GM18873 (cell line): ENCODE measurements around the gene NPAS1.

Source experiments
- ATAC-seq: cut with Tn5 transposase; IDR thresholded peaks from one replicate; pipeline ENCODE4 v1.9.1; 2021; ENCODE audit warnings: mild to moderate bottlenecking, moderate library complexity, moderate number of reproducible peaks; ENCODE audit not compliant: unreplicated experiment, low FRiP score

NPAS1 gene

DNA sequence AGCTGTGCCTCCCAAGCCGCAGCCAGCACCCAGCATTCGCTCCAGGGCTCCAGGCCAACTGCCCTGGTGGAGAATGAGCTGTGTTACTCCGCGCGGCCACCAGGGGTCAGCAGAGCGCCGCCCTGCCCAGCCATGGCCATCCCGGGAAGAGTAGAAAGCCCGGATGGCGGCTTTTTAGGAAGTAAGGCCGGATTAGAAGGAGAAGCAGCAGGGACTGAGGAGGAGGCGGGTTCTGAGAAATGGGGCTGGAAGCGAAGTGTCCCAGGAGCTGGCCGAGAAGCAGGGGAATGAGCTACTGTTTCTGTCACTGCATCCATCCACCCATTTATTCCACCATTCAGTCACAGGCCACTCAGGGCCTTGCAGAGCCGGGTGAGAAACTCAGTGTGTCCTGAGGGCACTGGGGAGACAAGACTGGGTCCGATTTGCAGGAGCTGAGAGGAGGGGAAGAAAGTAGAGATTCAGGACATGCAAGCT is 6.6 kb upstream of the NPAS1 start:
- ATAC-seq: no peak

DNA sequence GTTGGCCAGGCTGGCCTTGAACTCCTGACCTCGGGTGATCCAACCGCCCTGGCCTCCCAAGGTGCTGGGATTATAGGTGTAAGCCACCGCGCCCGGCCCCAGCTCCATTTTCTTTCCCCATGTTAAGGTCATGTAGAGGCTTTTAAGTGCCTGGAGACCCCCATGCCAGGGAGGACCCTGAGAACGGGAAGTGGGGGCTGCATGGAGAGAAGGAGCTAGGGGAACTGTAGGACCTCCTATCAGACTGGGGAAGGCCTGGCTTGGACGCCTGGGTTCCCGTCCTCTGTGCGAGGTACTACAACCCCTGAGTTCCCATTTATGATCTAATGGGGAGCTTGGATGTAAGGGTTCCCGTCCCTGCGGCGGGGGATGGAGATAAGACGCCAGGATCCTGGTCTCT is 714 bp upstream of the NPAS1 start:
- ATAC-seq: no peak

DNA sequence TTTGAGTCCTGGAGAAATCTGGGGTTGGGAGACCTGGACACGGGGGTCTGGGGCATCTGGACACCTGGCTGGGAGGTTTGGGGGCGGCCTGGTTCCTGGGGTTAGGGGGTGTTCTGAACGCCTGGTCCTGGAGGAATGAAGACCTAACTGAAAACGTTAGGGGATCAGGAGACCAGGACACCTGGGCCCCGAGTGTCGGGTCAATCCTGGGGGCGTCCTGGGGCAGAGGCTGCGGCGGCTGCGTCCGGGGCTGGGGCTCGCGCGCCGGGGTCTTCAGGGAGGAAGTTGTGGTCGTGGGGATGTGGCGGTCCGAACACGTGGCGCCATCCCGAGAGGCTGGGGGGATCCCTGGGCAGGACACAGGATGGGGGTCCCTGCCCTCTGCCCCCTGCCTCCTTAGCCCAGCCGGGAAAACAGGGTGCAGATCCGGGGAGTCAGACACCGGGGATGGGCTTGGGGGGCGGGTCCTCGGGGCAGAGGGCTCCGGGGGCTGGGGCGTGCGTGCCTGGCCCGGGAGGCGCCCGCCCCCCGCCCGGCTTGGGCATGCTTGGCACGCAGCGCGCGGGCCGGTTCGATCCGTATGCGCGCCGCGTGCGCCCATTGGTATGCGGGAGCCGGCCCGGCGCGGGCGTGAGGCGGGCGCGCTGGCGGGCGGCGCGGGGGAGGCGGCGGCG is 632 bp downstream of the NPAS1 start:
- ATAC-seq: no peak

DNA sequence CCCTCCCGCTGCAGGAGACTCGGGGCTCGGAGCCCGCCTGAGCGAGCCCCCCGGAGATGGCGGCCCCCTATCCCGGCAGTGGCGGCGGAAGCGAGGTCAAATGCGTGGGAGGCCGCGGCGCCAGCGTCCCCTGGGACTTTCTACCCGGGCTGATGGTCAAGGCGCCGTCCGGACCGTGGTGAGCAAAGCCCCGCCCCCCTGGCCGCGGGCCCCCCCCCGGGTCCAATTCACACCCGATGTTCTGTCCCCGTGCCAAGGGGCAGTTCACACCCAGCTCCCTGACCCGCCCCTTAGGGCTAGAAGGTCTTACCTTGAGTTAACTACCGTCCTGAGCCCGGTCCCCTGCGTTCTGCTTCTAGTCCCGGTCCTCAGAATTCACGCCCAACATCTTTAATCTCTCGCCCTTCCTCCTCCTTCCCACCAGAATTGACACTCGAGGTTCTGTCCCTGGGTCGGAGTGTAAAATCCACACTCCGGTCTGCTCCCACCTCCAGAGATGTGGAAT is 1.4 kb downstream of the NPAS1 start:
- no peak for ATAC-seq

DNA sequence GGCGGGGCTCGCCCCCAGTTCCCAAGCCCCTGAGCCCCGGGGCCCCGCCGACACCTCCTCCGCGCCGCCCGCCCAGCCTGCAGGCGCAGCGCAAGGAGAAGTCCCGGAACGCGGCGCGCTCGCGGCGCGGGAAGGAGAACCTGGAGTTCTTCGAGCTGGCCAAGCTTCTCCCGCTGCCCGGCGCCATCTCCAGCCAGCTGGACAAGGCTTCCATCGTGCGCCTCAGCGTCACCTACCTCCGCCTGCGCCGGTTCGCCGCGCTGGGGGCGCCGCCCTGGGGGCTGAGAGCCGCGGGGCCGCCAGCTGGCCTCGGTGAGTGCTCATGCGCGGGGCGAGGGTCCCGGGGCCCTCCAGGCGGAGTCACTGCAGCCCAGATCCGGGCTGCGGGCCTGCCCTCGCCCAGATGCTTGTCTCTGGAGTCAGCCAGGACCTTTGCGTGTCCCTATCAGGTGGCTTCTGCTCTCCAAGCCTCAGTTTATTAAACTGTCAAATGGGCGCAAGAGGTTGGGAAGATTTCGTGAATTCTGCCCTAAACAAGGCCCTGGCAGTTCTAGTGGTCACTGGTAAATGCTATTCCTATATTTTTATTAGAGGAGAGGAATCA is 2.0 kb downstream of the NPAS1 start:
- ATAC-seq: no peak

DNA sequence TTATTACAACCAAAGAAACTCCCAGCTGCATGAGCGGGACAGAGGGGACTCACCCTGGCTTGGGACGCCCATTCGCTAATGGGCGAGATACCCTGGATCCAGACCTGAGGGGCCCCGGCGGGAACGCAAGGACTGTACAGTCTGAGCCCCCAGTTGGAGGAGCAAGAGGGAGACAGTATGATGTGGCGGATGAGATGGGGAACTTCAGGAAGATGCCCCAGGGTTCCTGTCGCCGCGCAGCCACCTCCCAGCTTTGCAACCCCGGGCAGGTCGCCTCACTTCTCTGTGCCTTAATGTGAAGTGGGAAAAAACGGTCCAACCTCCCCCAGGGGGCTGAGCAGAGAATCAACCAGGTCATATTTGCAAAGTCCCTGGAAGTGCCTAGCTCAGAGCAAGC is 2.5 kb downstream of the NPAS1 start:
- no peak for ATAC-seq

DNA sequence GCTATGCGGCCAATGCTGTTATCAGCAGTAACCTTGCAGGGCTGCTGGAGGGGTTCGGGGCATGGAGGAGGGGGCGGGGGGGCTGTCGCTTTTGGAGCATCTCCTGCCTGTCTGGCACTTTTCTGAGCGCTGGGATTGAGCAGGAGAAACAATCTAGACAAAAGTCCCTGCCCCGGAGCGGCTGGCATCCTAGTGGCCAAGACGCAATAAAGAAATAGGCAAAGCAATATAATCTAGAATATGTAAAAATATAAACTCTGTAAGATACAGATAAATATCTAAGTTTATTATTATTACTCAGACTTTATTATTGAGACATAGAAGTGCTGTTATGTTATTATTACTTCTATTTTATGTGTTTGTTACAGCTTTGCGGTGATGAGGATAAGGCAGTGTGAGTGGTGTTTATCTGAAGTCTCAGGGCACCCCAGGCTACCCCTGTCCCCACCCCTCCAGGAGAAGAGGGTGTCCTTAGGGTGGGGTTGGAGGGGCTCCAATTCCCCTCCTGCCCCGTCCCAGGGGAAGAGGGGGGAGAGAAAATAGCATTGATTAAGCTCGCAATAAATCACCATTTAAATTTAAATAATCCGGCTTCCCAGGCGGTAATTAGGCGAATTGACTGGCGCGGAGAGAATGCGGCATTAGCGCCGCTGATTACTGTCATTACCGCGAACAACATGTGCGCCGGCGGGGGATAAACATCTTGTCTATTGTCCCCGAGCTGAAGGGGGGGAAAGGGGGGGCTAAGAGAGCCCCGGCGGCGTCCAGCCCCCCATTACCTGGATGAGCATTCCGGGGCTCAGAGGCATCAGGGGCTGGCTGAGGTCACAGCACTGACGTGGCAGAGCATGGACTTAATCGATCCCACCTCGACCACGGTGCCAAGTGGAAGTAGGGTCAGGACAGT is 3.2 kb downstream of the NPAS1 start:
- ATAC-seq: no peak

DNA sequence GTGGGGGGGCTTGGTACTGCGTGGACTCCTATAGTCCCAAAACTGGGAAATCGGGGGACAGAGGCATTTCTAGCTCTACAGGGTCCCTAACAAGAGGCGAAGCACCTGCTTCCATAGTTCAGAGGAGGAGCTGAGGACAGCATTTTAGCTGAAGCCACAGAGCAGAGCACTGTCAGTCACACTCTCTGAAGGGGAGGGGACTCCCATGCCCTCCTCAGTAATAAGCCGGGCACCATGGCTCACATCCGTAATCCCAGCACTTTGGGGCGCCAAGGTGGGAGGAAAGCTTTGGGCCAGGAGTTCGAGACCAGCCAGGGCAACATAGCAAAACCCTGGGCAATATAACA is 3.8 kb downstream of the NPAS1 start:
- ATAC-seq: no peak

DNA sequence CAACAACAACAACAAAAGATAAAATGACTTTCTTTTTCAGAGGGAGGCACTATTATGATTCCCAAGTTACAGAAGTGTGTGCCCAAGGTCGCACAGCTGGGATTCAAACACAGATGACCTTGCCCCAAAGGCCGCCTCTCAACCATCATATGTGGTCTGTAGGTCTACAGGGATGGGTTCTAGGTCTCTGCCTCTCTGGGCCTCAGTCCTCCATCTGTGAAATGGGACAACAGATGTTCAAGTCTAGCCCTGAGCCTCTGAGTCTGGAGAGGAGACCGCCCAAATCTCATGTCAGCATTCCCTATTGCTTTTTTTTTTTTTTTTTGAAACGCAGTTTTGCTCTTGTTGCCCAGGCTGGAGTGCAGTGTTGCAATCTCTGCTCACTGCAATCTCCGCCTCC is 4.9 kb downstream of the NPAS1 start:
- no peak for ATAC-seq

DNA sequence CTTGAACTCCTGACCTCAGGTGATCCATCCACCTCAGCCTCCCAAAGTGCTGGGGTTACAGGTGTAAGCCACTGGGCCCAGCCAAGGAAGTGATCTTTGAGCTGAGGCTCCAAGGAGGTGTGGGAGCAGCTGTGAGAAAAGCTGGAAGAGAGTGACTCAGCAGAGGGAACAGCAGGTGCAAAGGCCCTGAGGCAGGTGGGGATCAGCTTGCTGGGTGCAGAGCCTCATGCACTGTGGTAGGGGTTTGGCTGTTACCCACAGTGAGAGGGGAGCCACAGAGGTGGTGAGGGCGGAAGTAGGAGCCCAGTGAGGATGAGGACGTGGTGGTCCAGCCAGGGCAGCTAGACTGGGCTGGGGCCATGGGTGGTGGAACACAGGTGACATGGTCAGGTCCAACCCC is 6.5 kb downstream of the NPAS1 start:
- ATAC-seq: no peak

DNA sequence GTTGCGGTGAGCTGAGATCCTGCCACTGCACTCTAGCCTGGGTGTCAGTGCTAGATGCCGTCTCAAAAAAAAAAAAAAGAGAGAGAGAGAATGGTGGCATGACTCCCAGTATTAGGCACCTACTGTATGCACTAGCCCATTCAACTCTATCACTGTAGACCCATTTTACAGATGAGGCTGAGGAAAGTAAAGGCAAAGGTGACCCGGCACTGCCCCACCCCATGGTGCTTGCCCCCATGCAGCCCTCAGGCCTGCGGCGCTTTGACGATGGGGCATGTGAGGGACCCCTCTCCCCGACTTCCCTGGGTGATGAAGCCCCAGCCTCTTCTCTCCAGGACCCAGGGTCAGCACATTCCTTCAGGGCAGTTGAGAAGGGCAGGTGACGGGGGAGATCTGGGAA is 7.3 kb downstream of the NPAS1 start:
- ATAC-seq: no peak

DNA sequence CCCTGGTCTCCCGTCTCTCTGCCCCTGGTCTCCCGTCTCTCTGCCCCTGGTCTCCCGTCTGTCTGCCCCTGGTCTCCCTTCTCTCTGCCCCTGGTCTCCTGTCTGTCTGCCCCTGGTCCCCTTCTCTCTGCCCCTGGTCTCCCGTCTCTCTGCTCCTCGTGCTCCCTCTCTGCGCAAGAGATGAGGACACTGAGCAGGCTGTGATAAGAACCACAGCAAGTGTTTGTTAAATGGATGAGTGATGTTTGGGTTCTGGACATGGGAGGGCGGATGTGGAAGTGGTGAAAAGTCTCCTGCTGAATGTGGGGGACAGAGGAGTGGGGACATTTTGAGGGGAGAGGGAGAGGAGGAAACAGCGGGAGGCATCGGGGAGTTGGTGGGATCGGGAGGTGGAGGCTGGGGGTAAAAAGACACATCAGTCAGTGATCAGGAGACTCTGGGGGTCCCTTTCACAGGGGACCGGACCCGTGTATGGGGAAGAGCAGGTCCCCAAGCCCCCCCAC is 8.0 kb downstream of the NPAS1 start:
- no peak for ATAC-seq

DNA sequence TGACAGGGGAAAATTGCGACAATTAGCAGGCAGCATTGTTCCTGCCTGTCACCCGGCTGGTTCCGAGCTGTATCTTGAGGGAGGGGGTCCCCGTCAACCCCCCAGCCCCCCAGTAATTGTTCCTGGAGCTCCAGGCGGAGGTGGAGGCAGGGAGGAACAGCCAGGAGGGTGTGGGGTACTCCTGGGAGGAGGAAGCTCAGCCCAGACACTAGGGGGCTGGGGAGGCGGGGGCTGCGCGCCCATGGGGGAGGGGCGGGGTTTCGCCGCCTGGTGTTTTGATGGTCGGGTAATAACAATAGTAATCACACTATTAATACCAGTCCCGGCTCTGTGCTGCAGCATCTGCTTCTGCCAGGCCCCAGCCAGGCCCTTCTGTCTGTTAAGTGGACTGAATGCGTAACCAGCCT is 8.6 kb downstream of the NPAS1 start:
- no peak for ATAC-seq

DNA sequence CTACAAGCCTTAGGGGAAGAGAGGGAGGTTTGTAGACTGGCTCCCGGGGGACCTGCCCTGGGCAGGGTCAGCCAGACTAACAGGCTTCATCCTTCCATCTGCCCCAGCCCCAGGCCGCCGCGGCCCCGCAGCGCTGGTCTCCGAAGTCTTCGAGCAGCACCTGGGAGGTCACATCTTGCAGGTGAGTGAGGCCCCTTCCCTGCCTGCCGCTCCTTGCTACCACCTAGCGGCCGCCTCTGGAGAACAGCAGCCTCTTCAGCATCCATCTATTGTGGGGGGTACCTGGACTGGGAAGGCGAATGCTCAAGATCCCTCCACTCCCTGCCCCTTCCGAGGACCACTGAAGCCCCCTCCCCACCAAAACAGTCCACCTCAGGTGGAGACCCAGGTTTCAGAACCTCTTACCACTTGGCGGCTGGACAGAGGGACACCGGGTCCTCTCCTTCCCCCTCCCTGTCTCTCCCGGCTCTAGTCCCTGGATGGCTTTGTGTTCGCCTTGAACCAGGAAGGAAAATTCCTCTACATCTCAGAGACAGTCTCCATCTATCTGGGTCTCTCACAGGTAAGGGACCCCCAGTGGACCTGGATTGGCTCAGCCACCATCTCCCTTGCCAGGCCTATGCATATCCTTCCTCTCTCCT is 12.7 kb downstream of the NPAS1 start:
- ATAC-seq: no peak

DNA sequence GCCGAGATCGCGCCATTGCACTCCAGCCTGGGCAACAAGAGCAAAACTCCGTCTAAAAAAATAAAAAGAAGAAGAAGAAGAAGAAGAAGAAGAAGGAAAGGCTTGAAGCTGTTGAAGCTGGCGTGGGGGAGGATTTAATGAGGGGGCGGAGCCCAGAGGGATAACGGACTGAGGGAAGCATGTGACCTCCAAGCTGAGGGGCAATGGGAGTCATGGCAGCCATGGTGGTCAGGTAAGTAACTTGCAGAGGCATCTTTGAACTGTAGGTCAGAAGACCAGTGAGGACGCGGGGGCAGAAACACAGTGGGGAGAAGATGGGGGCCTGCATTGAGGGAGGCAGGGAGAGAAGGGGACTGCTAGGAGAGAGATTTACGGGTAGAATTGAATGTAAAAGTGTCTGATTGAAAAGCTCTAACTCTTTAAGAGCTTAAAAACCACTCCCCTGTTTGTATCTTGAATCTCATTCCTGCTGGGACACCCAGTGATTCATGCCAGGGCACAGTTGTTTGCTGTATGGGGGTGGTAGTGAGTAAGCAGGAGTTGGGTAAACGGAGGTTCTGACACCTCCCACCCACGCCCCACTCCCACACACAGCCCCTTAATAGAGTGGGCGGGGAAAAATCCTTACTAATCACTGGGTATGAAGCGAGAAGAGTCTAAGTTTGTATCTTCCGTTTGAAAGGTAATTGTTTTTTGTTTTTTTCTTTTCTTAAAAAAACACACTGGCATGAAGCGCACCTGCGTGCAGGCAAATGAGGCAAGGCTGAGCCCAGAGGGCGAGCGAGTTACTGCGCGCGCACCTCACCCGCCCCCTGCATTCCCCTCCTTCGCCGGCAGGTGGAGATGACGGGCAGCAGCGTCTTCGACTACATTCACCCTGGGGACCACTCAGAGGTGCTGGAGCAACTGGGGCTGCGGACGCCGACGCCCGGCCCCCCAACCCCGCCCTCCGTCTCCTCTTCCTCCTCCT is 15.8 kb downstream of the NPAS1 start:
- ATAC-seq: peak; percentile 69

DNA sequence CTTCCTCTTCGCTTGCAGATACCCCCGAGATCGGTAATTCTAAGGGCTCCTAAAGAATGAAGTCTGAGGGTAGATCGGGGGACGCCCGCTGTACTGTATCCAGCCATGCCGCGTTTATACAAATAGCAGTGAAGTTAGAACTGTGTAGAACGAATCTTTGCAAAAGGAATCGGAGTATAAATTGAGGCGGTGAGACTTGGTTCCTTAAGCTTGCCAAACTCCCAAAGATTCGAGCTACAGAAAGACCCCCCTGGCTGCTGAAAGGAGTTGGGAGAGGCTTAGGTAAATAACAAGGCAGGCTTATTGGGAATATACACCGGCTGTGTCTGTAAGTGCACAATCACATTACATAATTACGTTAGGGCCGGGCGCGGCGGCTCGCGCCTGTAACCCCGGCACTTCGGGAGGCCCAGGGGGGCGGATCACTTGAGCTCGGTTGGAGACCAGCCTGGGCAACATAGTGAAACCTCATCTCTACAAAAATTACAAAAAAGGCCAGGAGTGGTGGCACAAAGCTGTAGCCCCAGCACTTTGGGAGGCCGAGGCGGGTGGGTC is 16.5 kb downstream of the NPAS1 start:
- ATAC-seq: peak; percentile 9

DNA sequence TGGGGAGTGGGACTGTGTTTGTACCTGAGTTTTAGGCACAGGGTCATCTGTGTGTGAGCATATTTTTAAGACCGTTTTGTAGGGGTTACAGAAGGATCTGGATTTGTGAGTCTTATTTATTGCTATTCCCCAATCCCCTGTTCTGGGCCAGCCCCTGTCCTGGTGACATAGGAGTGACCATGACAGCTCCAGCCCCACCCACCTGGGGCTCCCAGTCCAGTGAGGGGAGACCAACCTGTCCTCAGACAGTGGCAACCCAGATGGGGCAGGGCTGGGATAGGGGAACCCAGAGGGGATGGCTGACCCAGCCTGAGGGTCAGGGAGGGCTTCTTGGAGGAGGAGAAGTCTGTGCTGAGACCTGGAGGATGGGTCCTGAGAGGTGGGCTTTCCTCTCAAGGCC is 18.1 kb downstream of the NPAS1 start:
- no peak for ATAC-seq

DNA sequence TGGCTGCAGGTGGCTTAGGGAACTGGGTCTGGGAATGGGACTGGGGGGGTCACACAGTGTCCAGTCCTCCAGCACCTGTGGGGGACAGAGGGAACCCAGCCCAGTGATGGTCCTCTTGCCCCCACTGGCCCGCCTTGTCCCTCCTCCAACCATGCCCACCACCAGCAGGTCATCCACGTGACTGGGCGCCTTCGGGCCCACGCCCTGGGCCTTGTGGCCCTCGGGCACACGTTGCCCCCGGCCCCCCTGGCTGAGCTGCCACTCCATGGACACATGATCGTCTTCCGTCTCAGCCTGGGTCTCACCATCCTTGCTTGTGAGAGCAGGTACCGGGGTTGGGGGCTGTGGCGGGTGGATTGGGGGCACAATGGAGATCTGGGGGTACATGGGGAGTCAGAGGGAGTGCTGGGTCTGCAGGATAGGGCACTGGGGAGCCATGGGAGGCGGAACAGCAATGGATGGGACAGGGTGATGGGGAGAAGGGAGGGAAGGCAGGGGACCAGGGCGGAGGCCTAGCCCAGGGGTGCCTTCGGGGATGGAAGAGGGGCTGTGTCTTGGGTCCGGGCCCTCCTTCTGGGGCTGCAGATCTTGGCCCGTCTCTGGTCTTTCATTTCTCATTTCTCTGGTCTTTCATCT is 19.7 kb downstream of the NPAS1 start:
- ATAC-seq: no peak

DNA sequence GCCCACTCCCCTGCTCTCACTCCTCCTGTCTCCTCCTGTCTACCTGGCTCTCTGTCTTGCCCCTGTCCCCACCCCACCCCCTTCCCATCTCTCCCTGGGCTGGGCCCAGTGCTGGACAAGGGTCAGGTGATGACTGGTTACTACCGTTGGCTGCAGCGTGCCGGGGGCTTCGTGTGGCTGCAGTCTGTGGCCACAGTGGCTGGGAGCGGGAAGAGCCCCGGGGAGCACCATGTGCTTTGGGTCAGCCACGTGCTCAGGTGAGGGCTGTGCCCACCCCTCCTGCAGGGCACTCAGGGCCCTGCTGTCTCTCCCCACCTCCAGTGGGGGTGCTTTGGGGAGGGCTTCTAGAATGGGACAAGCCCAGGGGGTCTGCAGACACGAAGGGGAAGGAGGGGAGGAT is 21.2 kb downstream of the NPAS1 start:
- ATAC-seq: no peak
